ENCODE results near the gene NFKBIE. TPM values are rescaled to one million over a fixed set of nuclear protein-coding genes. Genes with fewer than 3 reads are reported as not detected.
A peak's percentile ranks its signal among the peaks of the same experiment; 100 is the strongest.

The NFKBIE gene
- total and polyA plus RNA-seq, 2 of the 13 experiments (the other 11 are each of a cell fraction or from before 2014, with no cell fraction given), result 6.7 to 14.5 TPM

GRCh38 chr6:44275271-44275748 is 10.0 kb upstream of the NFKBIE start (continued):
- TF ChIP-seq ZNF563 (CRISPR knock-in tag; IDR thresholded peaks at IDR 0.05), result no peak
- TF ChIP-seq NFAT5 (CRISPR knock-in tag; IDR thresholded peaks at IDR 0.05), result 0 out of 2 replicates have a peak, but pooled peaks have one; percentile 1
- TF ChIP-seq ETV6 (CRISPR knock-in tag; conservative IDR thresholded peaks at IDR 0.05), result no peak
- peak; percentile 68; the same call in 1 of the 2 replicates for TF ChIP-seq HES4 (CRISPR knock-in tag; IDR thresholded peaks at IDR 0.05; ENCODE audit: borderline replicate concordance)
- TF ChIP-seq TSC22D2 (CRISPR knock-in tag; IDR thresholded peaks at IDR 0.05; ENCODE audit: borderline replicate concordance), result no peak
- no peak for TF ChIP-seq ZNF512 (CRISPR knock-in tag; IDR thresholded peaks at IDR 0.05)
- 0 out of 2 replicates have a peak, but pooled peaks have one; percentile 16 for TF ChIP-seq ZNF891 (CRISPR knock-in tag; IDR thresholded peaks at IDR 0.05)
- peak; percentile 91; the same call in 1 of the 2 replicates for TF ChIP-seq EED (CRISPR knock-in tag; IDR thresholded peaks at IDR 0.05)
- no peak for TF ChIP-seq MYC (CRISPR knock-in tag; IDR thresholded peaks at IDR 0.05; ENCODE audit: borderline replicate concordance)
- no peak; the same call in 1 of the 2 replicates for TF ChIP-seq KDM3A (CRISPR knock-in tag; IDR thresholded peaks at IDR 0.05; ENCODE audit: low read depth)
- TF ChIP-seq HMGXB4 (CRISPR knock-in tag; IDR thresholded peaks at IDR 0.05; ENCODE audit: borderline replicate concordance in 1 of 2, low read depth in 1 of 2), result no peak
- no peak for TF ChIP-seq KAT2B (IDR thresholded peaks at IDR 0.05; ENCODE audit: borderline replicate concordance, low read depth, low read length)
- no peak for TF ChIP-seq ZMYM3 (CRISPR knock-in tag; IDR thresholded peaks at IDR 0.05)
- TF ChIP-seq ZBTB14 (CRISPR knock-in tag; IDR thresholded peaks at IDR 0.05), result no peak
- TF ChIP-seq ZFP41 (CRISPR knock-in tag; IDR thresholded peaks at IDR 0.05; ENCODE audit: borderline replicate concordance), result no peak
- TF ChIP-seq ETV5 (CRISPR knock-in tag; IDR thresholded peaks at IDR 0.05; ENCODE audit: borderline replicate concordance), result 0 out of 2 replicates have a peak, but pooled peaks have one; percentile 25
- TF ChIP-seq ZNF556 (CRISPR knock-in tag; IDR thresholded peaks at IDR 0.05; ENCODE audit: borderline replicate concordance), result no peak
- TF ChIP-seq XRCC5 (optimal IDR thresholded peaks at IDR 0.05; ENCODE audit: low read length), result no peak

Measured in HepG2 (cell line).